ENCODE data around the gene HIGD1A.

GRCh38 chr3:42736081-42736480, 68.2 kb downstream of the HIGD1A start:
- no peak for TF ChIP-seq EZH2 (IDR thresholded peaks at IDR 0.05; ENCODE audit: borderline replicate concordance, insufficient read depth, low read length, poor library complexity, severe bottlenecking)
- no peak for TF ChIP-seq SMC3 (conservative IDR thresholded peaks at IDR 0.05; ENCODE audit: poor library complexity)
- TF ChIP-seq CTCF (IDR thresholded peaks at IDR 0.05; ENCODE audit: poor library complexity, severe bottlenecking): no peak

All from neural cell (in vitro differentiated cells).